Activated CD4-positive, alpha-beta memory T cell treated with anti-CD3 and anti-CD28 coated beads for 36 hours (primary cell): ENCODE measurements around the gene DGCR6. TPM values are rescaled to one million over a fixed set of nuclear protein-coding genes. Genes with fewer than 3 reads are reported as not detected.
"Not testable (repeated sequence)": the region's sequence is repeated elsewhere in the genome, so short reads cannot be mapped to it uniquely, and the experiment has no call there.

Experiments used
- CTCF ChIA-PET: fragments of 350-600 bp; sonication (Branson Sonifier 250); formaldehyde crosslinking; loops from one replicate; lab custom pipeline; 2021; ENCODE audit warnings: antibody characterized with exemption, inconsistent platforms; lab: Charles Lee
- POLR2A ChIA-PET: fragments of 350-600 bp; sonication (Branson Sonifier 250); formaldehyde crosslinking; loops from one replicate; lab custom pipeline; 2021; ENCODE audit warnings: antibody characterized with exemption; lab: Charles Lee
- DNase-seq: peaks from one replicate; pipeline ENCODE4 v3.0.0-alpha.2; 2020
- H3K27ac Mint-ChIP-seq: one replicate; pipeline ENCODE4 v1.8.0; 2021; ENCODE audit warnings: mixed read lengths
- H3K27me3 Mint-ChIP-seq: one replicate; pipeline ENCODE4 v1.8.0; 2021; ENCODE audit warnings: mixed read lengths
- H3K36me3 Mint-ChIP-seq: one replicate; pipeline ENCODE4 v1.8.0; 2021; ENCODE audit warnings: mixed read lengths
- H3K4me1 Mint-ChIP-seq: one replicate; pipeline ENCODE4 v1.8.0; 2021; ENCODE audit warnings: low read depth, mixed read lengths
- H3K4me3 Mint-ChIP-seq: one replicate; pipeline ENCODE4 v1.8.0; 2021; ENCODE audit warnings: mild to moderate bottlenecking, mixed read lengths
- H3K9me3 Mint-ChIP-seq: one replicate; pipeline ENCODE4 v1.8.0; 2021; ENCODE audit warnings: mixed read lengths
- intact Hi-C: fragments of 100-400 bp; cut with micrococcal nuclease; formaldehyde crosslinking; loops from one replicate; pipeline ENCODE4 v1.15.1; 2023
- total RNA-seq, 2 experiments: library from RNA; stranded (reverse); gene quantifications; one replicate each; pipeline ENCODE4 v1.2.3, GENCODE V29; 2021

Gene DGCR6
- total RNA-seq, 2 experiments from 2014 or later = 0.80 to 0.95 TPM

DNA sequence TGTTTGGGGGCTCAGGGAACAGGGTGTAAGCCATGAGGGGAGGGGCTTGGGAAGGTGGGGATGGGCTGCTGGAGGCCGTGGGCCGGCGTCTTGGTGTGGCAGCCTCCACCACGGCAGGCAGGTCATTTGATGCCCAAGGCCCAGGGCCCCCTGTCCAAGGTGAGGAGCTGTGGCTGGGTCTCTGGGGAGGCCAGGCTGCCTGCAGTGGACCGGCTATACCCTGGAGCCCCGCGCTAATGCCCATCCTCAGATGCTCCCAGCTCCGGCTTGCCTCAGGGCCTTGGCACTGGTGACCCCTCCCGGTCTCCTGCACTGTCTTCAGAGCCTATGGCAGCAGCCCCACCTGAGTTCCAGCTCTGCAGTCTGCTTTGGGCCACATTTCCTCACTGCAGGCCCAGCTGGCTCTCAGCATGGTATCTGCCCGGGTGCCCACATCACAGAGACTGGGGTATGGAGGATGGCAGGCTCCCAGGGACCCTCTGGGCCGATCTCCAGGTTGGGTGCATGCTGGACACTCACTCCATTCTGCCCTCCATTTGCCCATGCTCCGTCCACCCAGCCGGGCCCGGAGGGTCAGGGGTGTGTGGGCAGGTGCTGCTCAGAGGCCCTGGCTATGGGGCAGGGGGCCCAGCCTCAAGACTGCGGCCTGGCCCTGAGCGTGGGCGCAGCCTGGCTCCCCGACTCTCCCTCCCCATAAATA lies 51.7 kb downstream of the DGCR6 start:
- H3K4me1 Mint-ChIP-seq, H3K9me3 Mint-ChIP-seq, DNase-seq, H3K27me3 Mint-ChIP-seq, intact Hi-C loops, H3K4me3 Mint-ChIP-seq, H3K27ac Mint-ChIP-seq, CTCF ChIA-PET, POLR2A ChIA-PET, H3K36me3 Mint-ChIP-seq: not testable (repeated sequence)

DNA sequence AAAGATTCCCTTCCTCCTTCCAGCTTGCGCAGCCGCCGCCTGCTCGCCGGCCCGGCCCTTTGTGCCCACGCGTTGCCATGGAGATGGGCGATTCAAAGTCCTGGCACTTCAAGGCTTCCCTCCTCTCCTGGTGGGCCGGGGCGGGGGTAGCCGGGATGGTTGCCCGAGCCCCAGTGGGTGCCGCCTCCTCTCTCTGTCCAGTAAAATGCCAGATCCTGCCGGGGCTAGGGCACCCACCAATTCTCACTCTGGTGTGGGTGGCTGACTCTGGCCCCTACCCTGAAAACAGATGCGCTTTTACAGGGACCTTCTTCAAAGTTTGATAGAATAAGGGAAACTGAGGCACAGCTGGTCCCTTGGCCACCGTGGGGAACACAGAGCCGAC lies 52.2 kb downstream of the DGCR6 start:
- CTCF ChIA-PET, H3K36me3 Mint-ChIP-seq, H3K27ac Mint-ChIP-seq, H3K4me3 Mint-ChIP-seq, DNase-seq, H3K4me1 Mint-ChIP-seq, H3K27me3 Mint-ChIP-seq, H3K9me3 Mint-ChIP-seq, intact Hi-C loops, POLR2A ChIA-PET: not testable (repeated sequence)

DNA sequence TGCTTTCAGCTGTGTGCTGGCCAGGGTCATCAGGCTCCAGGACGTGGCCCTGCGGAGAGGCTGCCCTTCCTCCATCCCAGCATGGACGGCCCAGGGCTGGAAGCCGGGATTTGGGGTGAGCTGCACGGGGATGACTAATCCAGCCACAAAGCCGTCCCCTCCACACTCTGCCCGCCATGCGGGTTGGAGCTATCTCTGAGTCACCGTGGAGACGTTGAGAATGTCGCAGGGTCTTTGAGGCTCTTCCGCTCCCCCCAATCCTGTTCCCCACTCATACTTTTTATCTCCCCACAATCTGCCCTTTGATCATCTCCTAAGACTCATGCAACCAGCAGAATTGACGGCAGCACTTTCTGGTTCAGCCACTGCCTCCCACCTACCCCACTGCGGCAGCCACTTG lies 52.6 kb downstream of the DGCR6 start:
- H3K9me3 Mint-ChIP-seq, H3K27me3 Mint-ChIP-seq, H3K4me3 Mint-ChIP-seq, H3K27ac Mint-ChIP-seq, H3K4me1 Mint-ChIP-seq, H3K36me3 Mint-ChIP-seq, intact Hi-C loops, DNase-seq, POLR2A ChIA-PET, CTCF ChIA-PET: not testable (repeated sequence)

DNA sequence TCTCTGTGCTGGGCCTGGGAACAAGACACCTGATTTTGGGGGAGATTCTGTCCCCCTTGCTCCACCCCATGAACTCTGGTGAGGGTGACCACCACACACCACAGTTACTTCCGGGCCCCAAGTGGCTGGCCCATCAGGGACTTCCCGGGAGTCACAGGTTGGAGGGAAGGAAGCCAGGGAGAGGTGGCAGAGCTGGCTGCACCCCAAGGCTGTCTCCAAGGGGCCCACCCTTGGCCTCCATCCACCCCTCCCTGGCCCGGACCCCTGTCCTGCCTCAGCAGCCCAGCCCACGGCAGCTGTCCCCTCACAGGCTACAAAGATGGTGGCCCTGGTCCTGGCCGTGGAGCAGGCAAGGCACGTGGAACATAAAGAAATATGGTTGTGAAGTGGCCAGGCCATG lies 53.1 kb downstream of the DGCR6 start:
- H3K4me1 Mint-ChIP-seq, CTCF ChIA-PET, intact Hi-C loops, H3K4me3 Mint-ChIP-seq, POLR2A ChIA-PET, H3K27me3 Mint-ChIP-seq, H3K36me3 Mint-ChIP-seq, DNase-seq, H3K27ac Mint-ChIP-seq, H3K9me3 Mint-ChIP-seq: not testable (repeated sequence)

DNA sequence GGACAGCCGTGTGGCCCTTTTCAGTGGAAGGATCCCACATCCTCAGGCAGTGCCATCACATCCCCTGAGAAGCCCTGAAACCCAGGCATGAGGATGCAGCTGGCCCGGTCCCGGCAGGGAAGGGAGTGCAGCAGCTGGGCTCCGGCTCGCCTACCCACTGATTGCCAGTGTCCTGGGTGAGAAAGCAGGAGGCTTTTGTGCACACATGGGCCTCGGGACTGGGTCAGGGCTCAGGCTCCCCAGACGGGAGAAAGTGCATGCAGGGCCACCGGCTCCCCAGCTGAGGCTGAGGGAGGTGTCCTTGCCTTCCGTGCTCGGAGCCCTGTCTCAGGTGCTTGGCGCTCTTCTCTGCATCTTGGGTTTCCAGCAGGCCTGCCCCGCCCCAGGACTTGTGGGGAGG lies 53.6 kb downstream of the DGCR6 start:
- CTCF ChIA-PET, H3K4me1 Mint-ChIP-seq, POLR2A ChIA-PET, H3K27me3 Mint-ChIP-seq, H3K36me3 Mint-ChIP-seq, H3K27ac Mint-ChIP-seq, H3K4me3 Mint-ChIP-seq, DNase-seq, intact Hi-C loops, H3K9me3 Mint-ChIP-seq: not testable (repeated sequence)

DNA sequence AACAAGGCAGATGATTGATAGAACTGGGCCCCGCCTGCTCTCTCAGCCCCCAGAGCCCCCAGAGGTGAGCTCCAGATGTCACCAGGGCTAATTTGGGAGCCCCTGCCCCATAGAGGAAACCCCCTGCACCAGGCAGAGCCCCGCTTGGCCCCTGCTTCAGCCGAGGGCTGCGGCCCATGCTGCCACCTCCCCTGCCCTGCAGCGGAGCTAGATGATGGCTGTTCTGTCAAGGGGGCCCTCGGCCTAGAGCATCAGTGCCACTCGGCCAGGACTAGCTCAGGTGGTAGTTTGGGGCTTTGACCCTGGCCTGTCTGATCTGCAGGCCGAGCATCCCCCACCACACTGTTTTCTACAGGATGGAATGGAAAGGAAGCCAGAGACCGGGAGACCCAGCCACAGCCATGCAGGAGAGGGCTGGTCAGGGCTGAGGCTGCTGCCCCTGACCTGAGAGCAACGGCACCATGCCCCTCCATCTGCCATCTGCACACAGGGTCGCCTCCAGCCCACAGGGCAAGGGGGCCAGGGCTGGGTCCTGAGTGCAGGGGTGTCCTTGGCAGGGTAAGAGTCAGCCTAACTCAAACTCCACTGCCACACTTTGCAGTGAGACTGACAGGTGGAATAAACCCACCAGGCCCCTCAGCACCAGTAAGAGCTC lies 54.2 kb downstream of the DGCR6 start:
- CTCF ChIA-PET, H3K9me3 Mint-ChIP-seq, H3K27me3 Mint-ChIP-seq, H3K36me3 Mint-ChIP-seq, H3K4me1 Mint-ChIP-seq, H3K27ac Mint-ChIP-seq, DNase-seq, POLR2A ChIA-PET, intact Hi-C loops, H3K4me3 Mint-ChIP-seq: not testable (repeated sequence)

DNA sequence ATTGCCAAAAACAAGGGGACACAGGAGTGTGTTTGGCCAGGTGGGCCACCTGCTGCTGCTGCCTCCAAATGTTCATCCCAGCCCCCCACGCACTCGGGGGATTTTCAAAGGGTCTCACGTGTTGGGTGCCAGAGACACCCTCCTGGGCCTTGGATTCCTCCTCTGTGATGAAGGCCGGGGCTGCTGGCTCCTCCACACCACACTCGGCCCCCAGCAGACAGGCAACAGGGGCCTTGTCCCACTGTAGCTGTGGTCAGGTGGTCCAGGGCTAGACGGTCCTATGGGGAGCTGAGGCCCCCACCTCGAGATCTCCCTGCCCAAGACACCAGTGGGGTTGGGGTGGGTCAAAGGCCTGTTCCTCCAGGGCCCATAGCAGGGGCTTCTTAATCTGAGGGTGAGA lies 55.1 kb downstream of the DGCR6 start:
- DNase-seq, CTCF ChIA-PET, H3K27me3 Mint-ChIP-seq, H3K4me3 Mint-ChIP-seq, H3K4me1 Mint-ChIP-seq, H3K36me3 Mint-ChIP-seq, POLR2A ChIA-PET, H3K9me3 Mint-ChIP-seq, H3K27ac Mint-ChIP-seq, intact Hi-C loops: not testable (repeated sequence)

Other genes with a start within 250 kb of the DGCR6 start
- under 1 TPM in 1 of 2 experiments, not detected in 1; 0.56 TPM for gene PRODH, start 30.0 kb downstream of the DGCR6 start, total RNA-seq
- gene DGCR2, start 216.1 kb downstream of the DGCR6 start, total RNA-seq = 10 to 100 TPM; 17.4 to 17.6 TPM
- gene TSSK2, start 225.0 kb downstream of the DGCR6 start, total RNA-seq = not detected
- 10 to 100 TPM; 13.7 to 15.5 TPM for gene ESS2, start 238.3 kb downstream of the DGCR6 start, total RNA-seq
- not detected for gene GSC2, start 244.0 kb downstream of the DGCR6 start, total RNA-seq